Stimulated activated CD4-positive, alpha-beta T cell treated with anti-CD3 and anti-CD28 coated beads, Interleukin-4, amount 100 ng/mL, for 4 hours (primary cell): ENCODE measurements around the gene BUB1.
"Not testable (repeated sequence)": the region's sequence is repeated elsewhere in the genome, so short reads cannot be mapped to it uniquely, and the experiment has no call there.

Experiments used
- DNase-seq, 2 experiments: peaks; one replicate each; pipeline ENCODE4 v3.0.0-alpha.2; 2020

The BUB1 gene

GRCh38 chr2:110589677-110590330, 88.1 kb downstream of the BUB1 start:
- not testable (repeated sequence) for DNase-seq

- not testable (repeated sequence) for DNase-seq
Measured at GRCh38 chr2:110588520-110588919, 89.3 kb downstream of the BUB1 start.
